Suprapubic skin (tissue), 4 donors: ENCODE data around the gene DCDC2C. TPM values are rescaled to one million over a fixed set of nuclear protein-coding genes. Genes with fewer than 3 reads are reported as not detected.

Experiments
- DNase-seq, 2 donors: peaks; one replicate each; pipeline ENCODE4 v3.0.0-alpha.2; 2019; ENCODE audit warnings: low spot score in 2 of 2
- H3K27ac ChIP-seq: fragments of 200-600 bp; sonication (generic); one replicate; pipeline ENCODE4 v1.5.1; 2019
- H3K27me3 ChIP-seq: fragments of 200-600 bp; sonication (generic); one replicate; pipeline ENCODE4 v1.5.1; 2019
- H3K36me3 ChIP-seq: fragments of 200-600 bp; sonication (generic); one replicate; pipeline ENCODE4 v1.5.1; 2019
- H3K4me1 ChIP-seq: fragments of 200-600 bp; sonication (generic); one replicate; pipeline ENCODE4 v1.5.1; 2019
- H3K4me3 ChIP-seq: fragments of 200-600 bp; sonication (generic); one replicate; pipeline ENCODE4 v1.5.1; 2019; ENCODE audit warnings: mild to moderate bottlenecking
- H3K9me3 ChIP-seq: fragments of 200-600 bp; sonication (generic); one replicate; pipeline ENCODE4 v1.5.1; 2019
- CTCF ChIP-seq, 2 donors: fragments of 200-600 bp in 1 of 2; fragments of 450-650 bp in 1 of 2; sonication (generic) in 1 of 2; IDR thresholded peaks; one replicate each; pipeline ENCODE4 v1.5.1; 2016 to 2019; ENCODE audit warnings: antibody characterized with exemption in 2 of 2, mild to moderate bottlenecking in 1 of 2, moderate library complexity in 1 of 2
- EP300 ChIP-seq: sonication (generic); formaldehyde crosslinking; IDR thresholded peaks from one replicate; pipeline ENCODE4 v1.6.1; 2017; ENCODE audit warnings: antibody characterized with exemption
- POLR2A ChIP-seq, 2 donors: fragments of 450-650 bp; IDR thresholded peaks; one replicate each; pipeline ENCODE4 v1.6.1; 2017; ENCODE audit warnings: antibody characterized with exemption in 2 of 2, mild to moderate bottlenecking in 2 of 2, moderate library complexity in 2 of 2
- POLR2AphosphoS5 ChIP-seq, 3 donors: sonication (generic); formaldehyde crosslinking; IDR thresholded peaks; one replicate each; pipeline ENCODE4 v1.6.1; 2017; ENCODE audit warnings: antibody characterized with exemption in 3 of 3
- WGBS: methylation state at CpG from one replicate; pipeline ENCODE4 v1.1.5; 2018; 5-methylcytosine and 5-hydroxymethylcytosine counted together
- total RNA-seq, 4 donors: library from RNA; depleted of rRNA; stranded (reverse); fragments of >200 nt; gene quantifications; one replicate each; pipeline ENCODE4 v1.1.0, GENCODE V29; 2016

DCDC2C gene
- total RNA-seq, 4 donors from 2014 or later, result 1.0 TPM; not detected in 3

GRCh38 chr2:3736112-3736511, 32.7 kb downstream of the DCDC2C start:
- Histone ChIP-seq H3K27me3 (peaks cover 4% of the 10 kb centered on the region), H3K4me1 (no peaks in the 10 kb centered on the region), H3K36me3 (no peaks in the 10 kb centered on the region), H3K9me3 (no peaks in the 10 kb centered on the region), H3K27ac (no peak overlapping the region), H3K4me3 (no peak overlapping the region)
- TF ChIP-seq POLR2A (IDR thresholded peaks at IDR 0.05), result no peak
- no peak for DNase-seq
- 81% methylated on average over 7 of the region's 7 CpGs for WGBS

- 70% methylated on average over 9 of the region's 9 CpGs for WGBS
- TF ChIP-seq POLR2A (IDR thresholded peaks at IDR 0.05) (no peak), CTCF (IDR thresholded peaks at IDR 0.05) (no peak), EP300 (no peak), POLR2AphosphoS5 (IDR thresholded peaks at IDR 0.05) (no peak)
Observed at GRCh38 chr2:3737128-3737527, 33.8 kb downstream of the DCDC2C start.

DNA sequence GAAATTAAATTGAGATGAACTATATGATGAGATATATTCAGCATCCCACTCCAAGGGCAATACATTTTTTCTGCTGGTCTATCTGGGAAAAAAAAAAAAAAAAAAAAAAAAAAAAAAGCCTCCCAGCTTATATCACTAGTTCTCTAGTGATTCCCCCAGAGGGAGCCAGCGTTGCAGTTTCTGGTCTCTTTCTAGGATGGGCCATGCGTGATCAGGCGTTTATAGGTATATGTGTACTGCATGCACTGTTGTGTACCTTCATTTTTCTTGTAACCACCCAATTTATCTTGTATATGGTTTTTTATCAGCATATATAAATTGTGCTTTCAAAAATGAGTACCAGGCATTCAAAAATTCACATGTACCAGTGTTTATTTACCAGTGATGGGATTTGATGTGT, 35.1 kb downstream of the DCDC2C start:
- H3K4me3 ChIP-seq, result no peak overlapping the region
- WGBS, result 33% methylated on average over 3 of the region's 3 CpGs
- DNase-seq, result no peak
- no peak overlapping the region for H3K27ac ChIP-seq
- peaks cover 4% of the 10 kb centered on the region for H3K27me3 ChIP-seq
- H3K9me3 ChIP-seq, result no peaks in the 10 kb centered on the region
- H3K36me3 ChIP-seq, result no peaks in the 10 kb centered on the region
- no peaks in the 10 kb centered on the region for H3K4me1 ChIP-seq
- TF ChIP-seq CTCF (IDR thresholded peaks at IDR 0.05), result no peak
- TF ChIP-seq POLR2A (IDR thresholded peaks at IDR 0.05), result no peak
- TF ChIP-seq EP300, result no peak
- no peak for TF ChIP-seq POLR2AphosphoS5 (IDR thresholded peaks at IDR 0.05)

More at GRCh38 chr2:3737128-3737527, 33.8 kb downstream of the DCDC2C start:
- Histone ChIP-seq H3K4me3 (no peak overlapping the region), H3K9me3 (no peaks in the 10 kb centered on the region), H3K27me3 (peaks cover 4% of the 10 kb centered on the region), H3K27ac (no peak overlapping the region), H3K4me1 (no peaks in the 10 kb centered on the region), H3K36me3 (no peaks in the 10 kb centered on the region)
- DNase-seq, result no peak

DNA sequence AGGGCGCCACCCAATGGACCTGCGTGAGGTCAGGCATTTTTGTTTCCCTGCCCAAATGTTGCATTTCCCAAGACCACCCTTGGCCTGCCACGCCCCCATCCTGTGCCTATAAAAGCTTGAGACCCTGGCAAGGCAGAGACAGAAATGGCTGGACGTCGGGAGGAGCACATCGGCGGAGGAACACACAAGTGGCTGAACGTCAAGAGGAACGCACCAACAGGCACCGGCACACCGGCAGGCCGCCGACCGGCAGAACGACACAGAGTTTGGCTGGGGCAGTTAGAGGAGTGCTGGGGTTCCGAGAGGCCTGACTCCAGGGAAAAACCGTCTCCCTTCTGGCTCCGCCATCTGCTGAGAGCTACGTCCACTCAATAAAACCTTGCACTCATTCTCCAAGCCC, 35.9 kb downstream of the DCDC2C start:
- H3K4me3 ChIP-seq, result no peak overlapping the region
- peaks cover 9% of the 10 kb centered on the region for H3K27me3 ChIP-seq
- DNase-seq, result peak in 1 of 2 donors; percentile 30
- no peaks in the 10 kb centered on the region for H3K36me3 ChIP-seq
- TF ChIP-seq POLR2AphosphoS5 (IDR thresholded peaks at IDR 0.05) (no peak), CTCF (IDR thresholded peaks at IDR 0.05) (no peak), EP300 (no peak), POLR2A (IDR thresholded peaks at IDR 0.05) (no peak)
- H3K9me3 ChIP-seq, result no peaks in the 10 kb centered on the region
- no peaks in the 10 kb centered on the region for H3K4me1 ChIP-seq
- 94% methylated on average over 19 of the region's 19 CpGs for WGBS
- H3K27ac ChIP-seq, result no peak overlapping the region

GRCh38 chr2:3741396-3741795, 38.0 kb downstream of the DCDC2C start:
- Histone ChIP-seq H3K27me3 (peaks cover 6% of the 10 kb centered on the region), H3K36me3 (no peaks in the 10 kb centered on the region), H3K27ac (no peak overlapping the region), H3K4me3 (no peak overlapping the region), H3K4me1 (no peaks in the 10 kb centered on the region), H3K9me3 (no peaks in the 10 kb centered on the region)
- 64% methylated on average over 8 of the region's 8 CpGs for WGBS
- TF ChIP-seq EP300 (no peak), CTCF (IDR thresholded peaks at IDR 0.05) (no peak), POLR2A (IDR thresholded peaks at IDR 0.05) (no peak), POLR2AphosphoS5 (IDR thresholded peaks at IDR 0.05) (no peak)
- DNase-seq, result no peak
